Stimulated activated CD4-positive, alpha-beta T cell treated with anti-CD3 and anti-CD28 coated beads, Interleukin-15, amount 100 ng/mL, for 1 hour (primary cell): ENCODE data around the gene RAD9A.
"Not testable (repeated sequence)": the region's sequence is repeated elsewhere in the genome, so short reads cannot be mapped to it uniquely, and the experiment has no call there.

ENCODE experiments used
- DNase-seq, 2 donors: peaks; one replicate each; pipeline ENCODE4 v3.0.0-alpha.2; 2020; ENCODE audit warnings: low read depth in 1 of 2, low spot score in 1 of 2

Gene RAD9A

GRCh38 chr11:67422891-67423290 lies 31.1 kb downstream of the RAD9A start:
- DNase-seq = no peak

GRCh38 chr11:67423466-67423865 lies 31.7 kb downstream of the RAD9A start:
- no peak for DNase-seq

- no peak for DNase-seq
Observed at GRCh38 chr11:67423891-67424613, 32.3 kb downstream of the RAD9A start.

DNA sequence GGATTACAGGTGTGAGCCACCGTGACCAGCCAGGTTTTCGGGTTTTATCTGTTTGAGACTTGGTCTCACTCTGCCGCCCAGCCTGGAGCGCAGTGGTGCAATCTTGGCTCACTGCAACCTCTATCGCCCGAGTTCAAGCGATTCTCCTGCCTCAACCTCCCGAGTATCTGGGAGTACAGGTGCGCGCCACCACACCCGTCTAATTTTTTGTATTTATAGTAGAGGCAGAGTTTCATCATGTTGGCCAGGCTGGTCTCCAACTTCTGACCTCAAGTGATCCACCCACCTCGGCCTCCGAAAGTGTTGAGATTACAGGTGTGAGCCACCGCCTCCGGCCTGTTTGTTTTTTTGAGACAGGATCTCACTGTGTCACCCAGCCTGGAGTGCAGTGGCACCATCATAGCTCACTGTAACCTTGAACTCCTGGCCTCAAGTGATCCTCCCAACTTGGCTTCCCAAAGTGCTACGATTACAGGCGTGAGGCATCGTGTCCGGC lies 35.6 kb downstream of the RAD9A start:
- DNase-seq = not testable (repeated sequence)

DNA sequence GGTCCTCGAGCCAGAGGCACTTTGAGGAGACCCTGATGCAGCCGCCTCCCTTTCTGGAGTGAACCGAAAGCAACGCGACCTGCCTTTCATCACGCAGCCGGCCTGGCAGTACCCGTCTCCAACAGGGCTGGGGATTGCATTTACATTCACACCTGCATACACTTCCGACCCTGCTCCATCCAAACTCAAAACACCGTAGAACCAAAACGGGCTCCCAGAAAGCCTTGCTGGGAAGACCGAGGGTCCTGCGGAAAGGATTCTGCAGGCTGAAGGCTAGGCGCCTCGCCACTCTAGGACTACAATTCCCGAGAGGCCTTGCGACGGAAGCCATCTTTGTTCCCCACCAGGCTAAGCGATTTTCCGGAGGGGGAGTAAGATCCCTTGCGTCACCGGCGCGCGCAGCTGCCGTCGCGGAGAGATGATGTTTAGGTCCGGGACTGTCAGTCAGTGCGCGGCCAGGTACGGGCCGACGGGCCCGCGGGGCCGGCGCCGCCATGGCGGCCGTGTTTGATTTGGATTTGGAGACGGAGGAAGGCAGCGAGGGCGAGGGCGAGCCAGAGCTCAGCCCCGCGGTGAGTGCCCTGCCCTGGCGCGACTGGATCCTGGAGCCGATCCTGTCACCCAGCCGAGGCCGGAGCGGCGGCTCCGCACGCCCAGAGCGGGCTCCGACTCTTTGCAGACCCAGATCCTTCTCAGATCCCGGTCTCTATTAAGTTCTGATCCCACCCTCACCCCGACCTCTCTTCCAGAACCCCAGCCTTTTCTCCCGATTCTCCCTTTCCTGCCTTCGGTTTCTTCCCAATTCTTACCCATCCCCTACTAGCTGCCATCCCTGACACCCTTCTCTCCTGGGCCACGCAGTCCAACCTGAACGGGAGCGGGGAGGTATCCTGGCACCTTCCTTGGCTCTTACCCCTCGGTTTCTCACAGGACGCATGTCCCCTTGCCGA lies 36.5 kb downstream of the RAD9A start, which contains the start of gene RPS6KB2:
Gene RPS6KB2 (plus strand): TSS at position 443 of the 950 bp plus-strand sequence. CDS start 52 bp downstream, at position 495.
- peak; percentile 98 to 99 for DNase-seq

GRCh38 chr11:67429038-67429668 lies 37.4 kb downstream of the RAD9A start:
- DNase-seq = no peak

GRCh38 chr11:67429722-67430121 lies 37.9 kb downstream of the RAD9A start:
- no peak for DNase-seq

- no peak for DNase-seq
Observed at GRCh38 chr11:67431346-67432249, 39.8 kb downstream of the RAD9A start.

DNA sequence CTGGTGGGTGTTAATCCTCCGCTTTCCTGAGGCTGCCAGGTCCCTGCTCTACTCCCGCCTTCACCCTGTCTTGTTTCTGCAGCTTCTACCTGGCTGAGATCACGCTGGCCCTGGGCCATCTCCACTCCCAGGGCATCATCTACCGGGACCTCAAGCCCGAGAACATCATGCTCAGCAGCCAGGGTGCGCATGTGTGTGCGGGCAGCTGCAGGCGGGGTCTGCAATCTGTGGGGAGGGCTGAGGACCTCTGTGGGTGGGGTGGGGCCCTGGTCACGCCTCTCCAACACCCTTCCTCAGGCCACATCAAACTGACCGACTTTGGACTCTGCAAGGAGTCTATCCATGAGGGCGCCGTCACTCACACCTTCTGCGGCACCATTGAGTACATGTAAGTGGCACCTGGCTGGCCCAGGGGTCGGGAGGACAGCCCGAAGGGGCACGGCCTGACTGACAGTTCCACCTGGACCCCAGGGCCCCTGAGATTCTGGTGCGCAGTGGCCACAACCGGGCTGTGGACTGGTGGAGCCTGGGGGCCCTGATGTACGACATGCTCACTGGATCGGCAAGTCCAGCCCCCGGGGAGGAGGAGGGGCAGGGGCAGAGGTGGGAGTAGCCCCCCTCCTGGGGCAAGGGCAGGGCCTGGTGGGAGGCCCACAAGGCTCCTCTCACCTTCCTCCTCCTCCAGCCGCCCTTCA lies 41.0 kb downstream of the RAD9A start:
- no peak for DNase-seq

- DNase-seq = no peak
Observed at GRCh38 chr11:67433536-67434394, 42.0 kb downstream of the RAD9A start.

DNA sequence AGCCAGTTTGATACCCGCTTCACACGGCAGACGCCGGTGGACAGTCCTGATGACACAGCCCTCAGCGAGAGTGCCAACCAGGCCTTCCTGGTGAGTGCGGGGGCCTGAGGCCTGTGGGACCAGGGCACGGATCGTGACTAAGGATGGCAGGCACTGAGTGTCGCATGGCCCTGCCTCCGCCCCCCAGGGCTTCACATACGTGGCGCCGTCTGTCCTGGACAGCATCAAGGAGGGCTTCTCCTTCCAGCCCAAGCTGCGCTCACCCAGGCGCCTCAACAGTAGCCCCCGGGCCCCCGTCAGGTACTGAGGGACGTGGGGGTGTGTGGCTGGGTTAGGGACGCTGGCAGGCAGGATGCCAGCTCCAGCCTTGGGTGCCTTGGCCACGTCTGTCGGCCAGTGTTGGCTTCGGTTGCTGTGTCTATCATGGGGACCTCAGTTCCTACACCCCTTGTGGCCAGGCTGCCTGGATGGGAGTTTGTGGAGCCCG lies 42.7 kb downstream of the RAD9A start:
- no peak for DNase-seq

- DNase-seq = no peak
Observed at GRCh38 chr11:67435031-67435726, 43.4 kb downstream of the RAD9A start.

GRCh38 chr11:67435727-67436458 lies 44.1 kb downstream of the RAD9A start:
- DNase-seq = no peak

DNA sequence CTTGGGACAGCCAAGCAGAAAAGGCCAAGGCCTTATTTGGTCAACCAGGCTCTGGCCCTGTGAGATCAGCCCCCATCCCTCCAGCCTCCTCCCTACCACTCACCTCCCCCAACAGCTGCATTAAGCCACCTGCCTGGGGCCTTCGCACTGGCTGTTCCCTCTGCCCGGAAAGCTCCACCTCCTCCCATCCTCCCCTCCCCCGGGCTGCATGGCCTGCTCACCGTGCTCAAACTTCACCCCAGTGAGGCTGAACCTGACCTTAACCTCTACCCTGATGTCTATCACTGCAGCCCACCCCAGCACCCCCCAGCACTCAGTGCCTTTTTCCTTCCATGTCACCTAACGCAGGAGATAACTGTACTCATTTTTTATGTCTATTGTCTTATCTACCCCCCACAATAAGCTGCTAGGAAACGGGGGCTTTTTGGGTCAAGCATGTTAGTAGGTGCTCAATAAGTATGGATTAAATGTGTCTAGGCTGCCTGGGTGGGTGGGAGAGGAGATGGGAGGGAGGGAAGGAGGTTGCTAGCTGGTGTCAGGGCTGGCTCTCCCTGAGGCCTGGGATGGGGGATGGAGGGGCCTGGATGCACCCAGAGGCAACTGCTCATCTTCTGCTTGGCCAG lies 44.8 kb downstream of the RAD9A start:
- DNase-seq = peak; percentile 47 to 59

- peak; percentile 61 to 70 for DNase-seq
Observed at GRCh38 chr11:67437082-67437808, 45.5 kb downstream of the RAD9A start, which contains the start of gene PTPRCAP. Gene PTPRCAP (minus strand): TSS chr11:67437682. CDS start chr11:67437619, 63 bp downstream.

DNA sequence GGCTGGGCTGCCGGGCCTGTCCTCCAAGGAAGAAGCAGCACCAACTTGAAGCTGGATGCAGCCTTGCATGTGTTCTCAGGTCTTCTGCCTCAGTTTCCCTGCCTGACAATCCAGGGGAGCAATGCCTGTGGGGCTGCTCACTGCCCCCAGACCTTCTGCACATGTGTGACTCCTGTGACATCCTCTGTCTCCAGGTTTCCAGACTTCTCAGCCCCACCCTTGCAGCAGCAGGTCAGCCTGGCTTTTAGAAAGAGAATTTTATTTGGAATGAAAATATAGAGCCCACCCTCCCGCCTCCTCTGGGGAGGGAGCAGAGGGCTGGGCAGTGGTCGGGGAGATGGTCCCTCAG lies 46.0 kb downstream of the RAD9A start:
- DNase-seq = no peak
